Hematopoietic multipotent progenitor cell (in vitro differentiated cells): Measurements from ENCODE around the gene BYSL. TPM values are rescaled to one million over a fixed set of nuclear protein-coding genes. Genes with fewer than 3 reads are reported as not detected.
"Not testable (repeated sequence)": the region's sequence is repeated elsewhere in the genome, so short reads cannot be mapped to it uniquely, and the experiment has no call there.

Source experiments
- DNase-seq, 3 donors: peaks; one replicate each; pipeline ENCODE4 v3.0.0-alpha.2; 2011 to 2015; ENCODE audit warnings: low read depth in 2 of 3, low spot score in 2 of 3
- total RNA-seq: library from RNA; depleted of rRNA; stranded (reverse); fragments of >200 nt; gene quantifications from one replicate; pipeline ENCODE4 v1.2.3, GENCODE V29; 2012

Gene BYSL
- total RNA-seq, 1 donor: 14.3 TPM

GRCh38 chr6:41941280-41942066 lies 20.2 kb downstream of the BYSL start, which contains the start of gene CCND3:
TSS of gene CCND3 (minus strand) at chr6:41941808. CDS start at chr6:41941649, 159 bp downstream.
- peak; percentile 58 to 76 (median 72) for DNase-seq

GRCh38 chr6:41942067-41942851 lies 21.0 kb downstream of the BYSL start:
- peak; percentile 24 to 46 (median 44) for DNase-seq

- not testable (repeated sequence) for DNase-seq
These were observed 21.6 kb downstream of the BYSL start for GRCh38 chr6:41942882-41943281.

- no peak for DNase-seq
These were observed 22.2 kb downstream of the BYSL start for GRCh38 chr6:41943456-41943855.

GRCh38 chr6:41947581-41948220 lies 26.4 kb downstream of the BYSL start:
- DNase-seq: no peak

GRCh38 chr6:41954668-41955067 lies 33.4 kb downstream of the BYSL start:
- no peak for DNase-seq

GRCh38 chr6:41955412-41955811 lies 34.1 kb downstream of the BYSL start:
- DNase-seq: no peak

GRCh38 chr6:41957117-41957516 lies 35.8 kb downstream of the BYSL start:
- DNase-seq: no peak

GRCh38 chr6:41958022-41958856 lies 36.9 kb downstream of the BYSL start:
- DNase-seq: no peak

GRCh38 chr6:41960028-41960427 lies 38.7 kb downstream of the BYSL start:
- no peak for DNase-seq

- no peak for DNase-seq
These were observed 42.1 kb downstream of the BYSL start for GRCh38 chr6:41963371-41963770.

- no peak for DNase-seq
These were observed 43.0 kb downstream of the BYSL start for GRCh38 chr6:41964201-41964887.

GRCh38 chr6:41965429-41966213 lies 44.3 kb downstream of the BYSL start:
- DNase-seq: no peak

GRCh38 chr6:41966214-41966920 lies 45.1 kb downstream of the BYSL start:
- DNase-seq: no peak

- peak in 2 of 3 donors; percentile 21 to 36 for DNase-seq
These were observed 45.6 kb downstream of the BYSL start for GRCh38 chr6:41966961-41967311.

- no peak for DNase-seq
These were observed 46.3 kb downstream of the BYSL start for GRCh38 chr6:41967312-41968287.

- DNase-seq: peak in 1 of 3 donors; percentile 17
These were observed 49.1 kb downstream of the BYSL start for GRCh38 chr6:41970436-41970846.
